NB4 (cell line): ENCODE data around the gene MCC.

Source experiments
- DNase-seq: peaks from one replicate; pipeline ENCODE4 v3.0.0; 2010; ENCODE audit warnings: low read depth
- H3K4me3 ChIP-seq: one replicate; pipeline ENCODE4 v1.5.1; 2011; ENCODE audit warnings: mild to moderate bottlenecking, low read depth, low read length, moderate library complexity
- MYC ChIP-seq: IDR thresholded peaks from 2 replicates; pipeline ENCODE4 v1.6.1; 2011; ENCODE audit warnings: low read depth, low read length
- POLR2A ChIP-seq: IDR thresholded peaks from 2 replicates; pipeline ENCODE4 v1.6.1; 2011; ENCODE audit warnings: mild to moderate bottlenecking; ENCODE audit not compliant: insufficient read length; ENCODE audit errors: extremely low read depth
- TF ChIP-seq, protein P1 (sequence below): IDR thresholded peaks from 2 replicates; pipeline ENCODE4 v1.6.1; 2011; ENCODE audit warnings: low read depth, low read length
- TF ChIP-seq, protein P2 (sequence below): IDR thresholded peaks from one replicate; pipeline ENCODE4 v1.5.1; 2012; ENCODE audit warnings: low read depth, low read length

MCC gene

DNA sequence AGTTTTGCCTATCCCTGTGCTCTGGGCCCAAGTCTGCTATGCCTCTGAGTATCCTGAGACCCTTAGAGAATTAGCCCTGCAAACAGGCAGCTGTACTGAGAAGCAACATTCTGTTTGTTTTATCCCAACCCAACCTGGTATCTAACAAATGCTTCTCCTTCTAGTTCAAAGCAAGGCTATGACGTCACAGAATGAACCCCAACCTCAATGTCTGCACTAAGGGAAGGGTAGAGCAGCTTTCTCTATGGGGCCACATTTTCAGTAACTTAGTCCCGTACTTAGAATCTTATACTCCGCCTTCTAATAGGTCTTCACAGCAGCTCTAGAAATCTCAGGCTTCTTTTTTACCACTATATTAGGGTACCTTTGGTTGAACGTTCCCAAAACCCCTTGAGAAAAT is 223.1 kb downstream of the MCC start:
- TF ChIP-seq POLR2A (no peak), MYC (no peak)
- TF ChIP-seq, protein P1, sequence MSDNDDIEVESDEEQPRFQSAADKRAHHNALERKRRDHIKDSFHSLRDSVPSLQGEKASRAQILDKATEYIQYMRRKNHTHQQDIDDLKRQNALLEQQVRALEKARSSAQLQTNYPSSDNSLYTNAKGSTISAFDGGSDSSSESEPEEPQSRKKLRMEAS: no peak
- TF ChIP-seq, protein P2, sequence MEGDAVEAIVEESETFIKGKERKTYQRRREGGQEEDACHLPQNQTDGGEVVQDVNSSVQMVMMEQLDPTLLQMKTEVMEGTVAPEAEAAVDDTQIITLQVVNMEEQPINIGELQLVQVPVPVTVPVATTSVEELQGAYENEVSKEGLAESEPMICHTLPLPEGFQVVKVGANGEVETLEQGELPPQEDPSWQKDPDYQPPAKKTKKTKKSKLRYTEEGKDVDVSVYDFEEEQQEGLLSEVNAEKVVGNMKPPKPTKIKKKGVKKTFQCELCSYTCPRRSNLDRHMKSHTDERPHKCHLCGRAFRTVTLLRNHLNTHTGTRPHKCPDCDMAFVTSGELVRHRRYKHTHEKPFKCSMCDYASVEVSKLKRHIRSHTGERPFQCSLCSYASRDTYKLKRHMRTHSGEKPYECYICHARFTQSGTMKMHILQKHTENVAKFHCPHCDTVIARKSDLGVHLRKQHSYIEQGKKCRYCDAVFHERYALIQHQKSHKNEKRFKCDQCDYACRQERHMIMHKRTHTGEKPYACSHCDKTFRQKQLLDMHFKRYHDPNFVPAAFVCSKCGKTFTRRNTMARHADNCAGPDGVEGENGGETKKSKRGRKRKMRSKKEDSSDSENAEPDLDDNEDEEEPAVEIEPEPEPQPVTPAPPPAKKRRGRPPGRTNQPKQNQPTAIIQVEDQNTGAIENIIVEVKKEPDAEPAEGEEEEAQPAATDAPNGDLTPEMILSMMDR: no peak
- no peak overlapping the region for H3K4me3 ChIP-seq
- no peak for DNase-seq

DNA sequence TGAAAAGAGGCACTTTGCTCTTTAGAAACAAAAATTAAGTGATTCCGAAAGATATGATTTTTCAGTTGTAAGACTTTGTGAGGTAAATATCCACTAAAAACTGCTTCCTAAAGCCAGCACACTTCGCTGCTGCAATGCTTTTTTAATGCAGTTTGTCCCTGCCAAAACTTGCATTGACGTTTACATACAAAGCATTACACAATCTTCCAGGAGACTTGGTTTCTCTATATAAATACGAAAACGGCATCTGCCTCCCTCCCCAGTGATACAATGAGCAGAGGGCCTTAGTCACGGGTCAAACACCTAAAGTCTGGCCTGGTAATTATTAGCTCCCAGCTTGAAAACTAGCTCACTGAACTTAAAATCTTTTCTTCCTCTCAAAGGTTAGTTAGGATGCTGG is 224.2 kb downstream of the MCC start:
- TF ChIP-seq, protein P1: no peak
- TF ChIP-seq POLR2A: no peak
- TF ChIP-seq MYC: no peak
- TF ChIP-seq, protein P2: no peak
- no peak overlapping the region for H3K4me3 ChIP-seq
- no peak for DNase-seq

DNA sequence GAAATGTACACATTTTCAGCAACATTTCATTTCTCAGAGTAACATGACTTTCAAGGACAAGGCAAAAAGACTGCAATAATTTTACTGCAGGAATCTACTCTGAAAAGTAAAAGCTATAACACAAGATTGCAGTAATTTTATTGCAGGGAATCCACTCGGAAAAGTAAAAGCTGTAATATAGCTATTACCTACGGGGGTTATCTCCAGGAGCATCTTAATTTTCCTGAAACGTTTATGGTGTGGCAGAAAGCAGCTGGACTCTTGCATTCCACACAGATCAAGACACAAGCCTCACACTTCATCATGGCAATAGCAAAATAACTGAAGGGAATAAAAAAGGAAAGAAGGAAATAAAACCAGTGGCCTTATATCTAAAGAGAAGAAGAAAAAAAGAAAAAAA is 224.7 kb downstream of the MCC start:
- TF ChIP-seq, protein P2: no peak
- TF ChIP-seq POLR2A (no peak), MYC (no peak)
- TF ChIP-seq, protein P1: no peak
- no peak overlapping the region for H3K4me3 ChIP-seq
- no peak for DNase-seq

DNA sequence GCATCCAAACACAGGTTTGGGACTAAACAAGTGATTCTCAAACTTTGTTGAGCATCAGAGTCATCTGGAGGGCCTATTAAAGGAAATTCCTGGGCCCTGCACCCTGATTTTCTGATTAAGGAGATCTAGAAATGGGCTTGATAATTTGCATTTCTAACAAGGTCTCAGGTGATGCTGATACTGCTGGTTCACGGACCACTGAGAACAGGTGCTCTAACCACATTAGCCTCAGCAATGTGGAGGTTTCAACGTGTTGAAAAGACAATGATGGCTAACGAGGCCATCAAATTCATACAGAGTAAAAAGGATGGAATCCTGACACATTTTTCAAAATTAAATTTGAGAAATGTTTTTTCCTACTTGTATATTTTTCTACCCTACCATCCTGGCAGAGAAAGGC is 225.6 kb downstream of the MCC start:
- DNase-seq: no peak
- H3K4me3 ChIP-seq: no peak overlapping the region
- TF ChIP-seq, protein P2: no peak
- TF ChIP-seq, protein P1: no peak
- TF ChIP-seq MYC (no peak), POLR2A (no peak)

DNA sequence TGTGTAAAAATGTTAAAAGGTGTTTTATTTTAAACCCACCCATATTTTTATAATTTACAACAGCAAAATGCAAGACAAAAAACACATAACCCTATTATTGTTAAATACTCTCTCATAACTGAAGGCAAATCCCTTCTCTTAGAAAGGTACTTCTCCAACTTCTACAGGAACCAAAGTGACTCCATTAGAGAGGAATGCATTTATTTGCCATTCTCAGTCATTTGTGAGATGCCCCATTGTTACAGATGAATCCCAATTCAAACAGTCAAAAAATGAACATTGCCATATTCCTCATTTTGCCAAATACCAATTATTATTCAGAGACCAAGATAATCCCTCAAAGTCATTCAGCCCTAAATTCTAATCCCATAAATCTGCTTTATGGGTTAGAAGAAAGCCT is 229.2 kb downstream of the MCC start:
- no peak for DNase-seq
- H3K4me3 ChIP-seq: no peak overlapping the region
- TF ChIP-seq MYC (no peak), POLR2A (no peak)

DNA sequence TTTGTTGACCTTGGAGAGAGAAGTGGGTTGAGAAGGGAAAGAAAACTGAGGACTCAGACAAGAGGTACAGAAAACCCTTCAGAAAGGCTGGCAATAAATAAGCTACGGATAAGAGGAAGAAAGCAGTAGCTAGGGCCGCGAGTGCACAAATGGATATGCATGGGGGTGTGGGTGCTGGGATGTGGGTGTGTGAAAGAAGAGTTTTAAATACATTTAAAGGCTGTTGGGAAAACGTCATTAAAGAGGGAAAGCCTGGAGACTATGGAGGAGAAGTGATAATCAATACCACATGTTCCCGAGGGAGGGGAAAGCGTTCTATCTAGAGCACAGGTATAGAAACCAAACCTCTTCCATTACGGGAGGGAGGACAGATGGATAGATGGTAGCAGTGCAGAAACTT is 230.7 kb downstream of the MCC start:
- TF ChIP-seq POLR2A (no peak), MYC (no peak)
- TF ChIP-seq, protein P1: no peak
- TF ChIP-seq, protein P2: no peak
- H3K4me3 ChIP-seq: no peak overlapping the region
- DNase-seq: no peak
